H4 (cell line): Measurements from ENCODE around the gene NCOA6. TPM values are rescaled to one million over a fixed set of nuclear protein-coding genes. Genes with fewer than 3 reads are reported as not detected.

ENCODE experiments used
- DNase-seq: peaks from one replicate; pipeline ENCODE4 v3.0.0-alpha.2; 2015; ENCODE audit warnings: low spot score
- total RNA-seq: library from RNA; depleted of rRNA; stranded (reverse); fragments of >200 nt; shearing (Covaris generic); gene quantifications from 2 replicates; pipeline ENCODE4 v1.2.3, GENCODE V29; 2014; rRNA removed

NCOA6 gene
- total RNA-seq, 1 experiment from 2014 or later: 7.9 TPM

- DNase-seq: peak; percentile 88
These were observed 121.1 kb downstream of the NCOA6 start, which contains the start of gene TP53INP2 for GRCh38 chr20:34704177-34705007. Gene TP53INP2, plus strand, starts transcription at chr20:34704344. Its CDS starts 4,396 bp downstream, at chr20:34708740.

- no peak for DNase-seq
These were observed 121.9 kb downstream of the NCOA6 start for GRCh38 chr20:34703424-34704176.

GRCh38 chr20:34703061-34703423, 122.4 kb downstream of the NCOA6 start:
- no peak for DNase-seq

- no peak for DNase-seq
These were observed 123.9 kb downstream of the NCOA6 start for GRCh38 chr20:34701405-34702085.

- no peak for DNase-seq
These were observed 132.0 kb downstream of the NCOA6 start for GRCh38 chr20:34693414-34693813.

GRCh38 chr20:34691838-34692237, 133.6 kb downstream of the NCOA6 start:
- no peak for DNase-seq

GRCh38 chr20:34689486-34689885, 136.0 kb downstream of the NCOA6 start:
- no peak for DNase-seq

GRCh38 chr20:34683667-34684066, 141.8 kb downstream of the NCOA6 start:
- DNase-seq: no peak

GRCh38 chr20:34680586-34681175, 144.8 kb downstream of the NCOA6 start:
- DNase-seq: no peak

- peak; percentile 92 for DNase-seq
These were observed 148.6 kb downstream of the NCOA6 start, which contains the start of gene PIGU for GRCh38 chr20:34676642-34677373. Gene PIGU, minus strand, starts transcription at chr20:34677092. Its CDS starts 7 bp downstream, at chr20:34677085.

GRCh38 chr20:34675993-34676641, 149.3 kb downstream of the NCOA6 start:
- DNase-seq: no peak

GRCh38 chr20:34675561-34675960, 149.9 kb downstream of the NCOA6 start:
- DNase-seq: no peak

GRCh38 chr20:34673412-34673811, 152.0 kb downstream of the NCOA6 start:
- no peak for DNase-seq

- no peak for DNase-seq
These were observed 156.4 kb downstream of the NCOA6 start for GRCh38 chr20:34669094-34669493.

Other genes starting within 250 kb of the NCOA6 start
- gene PIGU, start 148.6 kb downstream of the NCOA6 start, total RNA-seq: 20.9 and 35.8 TPM in 2 replicates
- 4.2 and 6.1 TPM in 2 replicates for gene TP53INP2, start 121.3 kb downstream of the NCOA6 start, total RNA-seq
- 0.76 and 0.99 TPM in 2 replicates for gene GGT7, start 47.2 kb upstream of the NCOA6 start, total RNA-seq
- gene ACSS2, start 51.0 kb upstream of the NCOA6 start, total RNA-seq: 14.1 and 18.5 TPM in 2 replicates
- gene GSS, start 130.2 kb upstream of the NCOA6 start, total RNA-seq: 67.0 and 72.4 TPM in 2 replicates
- 0.62 TPM in 1 of 2 replicates, not detected in the other for gene MYH7B, start 130.2 kb upstream of the NCOA6 start, total RNA-seq